ENCODE results near the gene BORCS6.
A peak's percentile ranks its signal among the peaks of the same experiment; 100 is the strongest.

Gene BORCS6

GRCh38 chr17:8154608-8155155, 35.3 kb downstream of the BORCS6 start:
- DNase-seq (ENCODE audit: low spot score): no peak

GRCh38 chr17:8153957-8154607, 35.9 kb downstream of the BORCS6 start:
- DNase-seq (ENCODE audit: low spot score): peak; percentile 89

- peak; percentile 66 for DNase-seq (ENCODE audit: low spot score)
Observed at GRCh38 chr17:8153525-8153956, 36.4 kb downstream of the BORCS6 start.

GRCh38 chr17:8153031-8153451, 36.9 kb downstream of the BORCS6 start:
- DNase-seq (ENCODE audit: low spot score): no peak

- DNase-seq (ENCODE audit: low spot score): peak; percentile 99
Observed at GRCh38 chr17:8152112-8152775, 37.7 kb downstream of the BORCS6 start, which contains the start of gene PER1. PER1 (minus strand) TSS chr17:8152404; CDS start chr17:8150706, 1,698 bp downstream.

- DNase-seq (ENCODE audit: low spot score): peak; percentile 68
Observed at GRCh38 chr17:8151641-8152111, 38.3 kb downstream of the BORCS6 start.

- peak; percentile 88 for DNase-seq (ENCODE audit: low spot score)
Observed at GRCh38 chr17:8151120-8151640, 38.8 kb downstream of the BORCS6 start.

- DNase-seq (ENCODE audit: low spot score): no peak
Observed at GRCh38 chr17:8150194-8151119, 39.5 kb downstream of the BORCS6 start.

- DNase-seq (ENCODE audit: low spot score): no peak
Observed at GRCh38 chr17:8149419-8150193, 40.4 kb downstream of the BORCS6 start.

- no peak for DNase-seq (ENCODE audit: low spot score)
Observed at GRCh38 chr17:8148560-8148959, 41.4 kb downstream of the BORCS6 start.

GRCh38 chr17:8147805-8148404, 42.1 kb downstream of the BORCS6 start:
- DNase-seq (ENCODE audit: low spot score): no peak

GRCh38 chr17:8147141-8147804, 42.7 kb downstream of the BORCS6 start:
- no peak for DNase-seq (ENCODE audit: low spot score)

GRCh38 chr17:8146381-8147140, 43.4 kb downstream of the BORCS6 start:
- DNase-seq (ENCODE audit: low spot score): no peak

- DNase-seq (ENCODE audit: low spot score): no peak
Observed at GRCh38 chr17:8145811-8146210, 44.2 kb downstream of the BORCS6 start.

- no peak for DNase-seq (ENCODE audit: low spot score)
Observed at GRCh38 chr17:8144401-8145231, 45.4 kb downstream of the BORCS6 start.

GRCh38 chr17:8143581-8144400, 46.2 kb downstream of the BORCS6 start:
- DNase-seq (ENCODE audit: low spot score): no peak

GRCh38 chr17:8142887-8143580, 46.9 kb downstream of the BORCS6 start:
- DNase-seq (ENCODE audit: low spot score): no peak
